GM18951 (cell line): ENCODE data around the gene KIF9.
"Not testable (repeated sequence)": the region's sequence is repeated elsewhere in the genome, so short reads cannot be mapped to it uniquely, and the experiment has no call there.

ENCODE experiments used
- POLR2A ChIP-seq: IDR thresholded peaks from 4 replicates; pipeline ENCODE4 v1.6.1; 2011; ENCODE audit warnings: mild to moderate bottlenecking; ENCODE audit not compliant: insufficient read length, insufficient read depth; ENCODE audit errors: extremely low read depth
- in situ Hi-C: fragments of 300-500 bp; cut with MboI; formaldehyde crosslinking; loops from one replicate; pipeline ENCODE4 v1.12.0; 2022; ENCODE audit warnings: low sequenced_read_pairs, mixed read lengths, inconsistent platforms; ENCODE audit not compliant: unreplicated experiment

Gene KIF9

GRCh38 chr3:47259114-47259513, 23.5 kb downstream of the KIF9 start:
- TF ChIP-seq POLR2A, result no peak
- in situ Hi-C loops, result no loop called here

- in situ Hi-C loops, result not testable (repeated sequence)
Observed at GRCh38 chr3:47256331-47256730, 26.3 kb downstream of the KIF9 start.

- in situ Hi-C loops, result no loop called here
Observed at GRCh38 chr3:47251689-47252088, 30.9 kb downstream of the KIF9 start.

GRCh38 chr3:47251085-47251484, 31.5 kb downstream of the KIF9 start:
- in situ Hi-C loops, result not testable (repeated sequence)

More at GRCh38 chr3:47251689-47252088, 30.9 kb downstream of the KIF9 start:
- TF ChIP-seq POLR2A, result no peak

- in situ Hi-C loops, result no loop called here
- no peak for TF ChIP-seq POLR2A
Observed at GRCh38 chr3:47250309-47251060, 32.1 kb downstream of the KIF9 start.

GRCh38 chr3:47247131-47248064, 35.2 kb downstream of the KIF9 start:
- TF ChIP-seq POLR2A, result no peak
- in situ Hi-C loops, result no loop called here

GRCh38 chr3:47245271-47245670, 37.3 kb downstream of the KIF9 start:
- no peak for TF ChIP-seq POLR2A
- in situ Hi-C loops, result no loop called here

- no peak for TF ChIP-seq POLR2A
- in situ Hi-C loops, result no loop called here
Observed at GRCh38 chr3:47244531-47245100, 38.0 kb downstream of the KIF9 start.

GRCh38 chr3:47243419-47244147, 39.0 kb downstream of the KIF9 start:
- in situ Hi-C loops, result no loop called here
- no peak for TF ChIP-seq POLR2A

- no peak for TF ChIP-seq POLR2A
- in situ Hi-C loops, result no loop called here
Observed at GRCh38 chr3:47239929-47240328, 42.7 kb downstream of the KIF9 start.

- no peak for TF ChIP-seq POLR2A
- in situ Hi-C loops, result no loop called here
Observed at GRCh38 chr3:47238017-47238416, 44.6 kb downstream of the KIF9 start.

- in situ Hi-C loops, result no loop called here
- TF ChIP-seq POLR2A, result no peak
Observed at GRCh38 chr3:47228088-47228487, 54.5 kb downstream of the KIF9 start.

- no peak for TF ChIP-seq POLR2A
- in situ Hi-C loops, result no loop called here
Observed at GRCh38 chr3:47227678-47228077, 54.9 kb downstream of the KIF9 start.
